Endodermal cell (in vitro differentiated cells): ENCODE measurements around the gene PLCB1. TPM values are rescaled to one million over a fixed set of nuclear protein-coding genes. Genes with fewer than 3 reads are reported as not detected.

Source experiments
- DNase-seq: peaks from one replicate; pipeline ENCODE4 v3.0.0-alpha.2; 2017
- H3K27ac ChIP-seq: 2 replicates; pipeline ENCODE4 v1.5.1; 2013; ENCODE audit warnings: mild to moderate bottlenecking, low read depth, low read length, moderate library complexity
- H3K27me3 ChIP-seq: 2 replicates; pipeline ENCODE4 v1.6.1; 2013; ENCODE audit warnings: mild to moderate bottlenecking, low read length, moderate library complexity; ENCODE audit not compliant: insufficient read depth, control insufficient read depth, poor library complexity, severe bottlenecking
- H3K36me3 ChIP-seq: 2 replicates; pipeline ENCODE4 v1.7.0; 2013; ENCODE audit warnings: mild to moderate bottlenecking, low read length, moderate library complexity; ENCODE audit not compliant: control insufficient read depth, insufficient read depth
- H3K4me1 ChIP-seq: one replicate; pipeline ENCODE4 v1.7.0; 2013; ENCODE audit warnings: low read length; ENCODE audit not compliant: control insufficient read depth, insufficient read depth
- H3K4me3 ChIP-seq: 2 replicates; pipeline ENCODE4 v1.5.1; 2013; ENCODE audit warnings: mild to moderate bottlenecking, low read length, moderate library complexity
- H3K9ac ChIP-seq: 2 replicates; pipeline ENCODE4 v1.6.1; 2013; ENCODE audit warnings: mild to moderate bottlenecking, low read length, moderate library complexity; ENCODE audit not compliant: poor library complexity, severe bottlenecking; ENCODE audit errors: extremely low read depth
- H3K9me3 ChIP-seq: 2 replicates; pipeline ENCODE4 v1.6.1; 2013; ENCODE audit warnings: mild to moderate bottlenecking, low read length, moderate library complexity; ENCODE audit not compliant: control insufficient read depth
- H3K27ac Mint-ChIP-seq: 2 replicates; pipeline ENCODE4 v1.8.0; 2020; ENCODE audit warnings: mixed read lengths
- H3K27me3 Mint-ChIP-seq: 2 replicates; pipeline ENCODE4 v1.8.0; 2021; ENCODE audit warnings: mild to moderate bottlenecking, mixed read lengths; ENCODE audit not compliant: insufficient read depth
- H3K36me3 Mint-ChIP-seq: 2 replicates; pipeline ENCODE4 v1.8.0; 2020; ENCODE audit warnings: low read depth, mixed read lengths
- H3K4me1 Mint-ChIP-seq: 2 replicates; pipeline ENCODE4 v1.8.0; 2020; ENCODE audit warnings: mixed read lengths
- H3K4me3 Mint-ChIP-seq: 2 replicates; pipeline ENCODE4 v1.8.0; 2020; ENCODE audit warnings: mild to moderate bottlenecking, moderate library complexity, mixed read lengths
- H3K9me3 Mint-ChIP-seq: 2 replicates; pipeline ENCODE4 v1.8.0; 2020; ENCODE audit warnings: mild to moderate bottlenecking, mixed read lengths
- WGBS, 2 experiments: methylation state at CpG; one replicate each; pipeline versions ENCODE4 v1.1.5 to v1.1.7; 2013; ENCODE audit warnings: missing lambda C conversion rate in 2 of 2, mixed read lengths in 1 of 2; ENCODE audit not compliant: insufficient coverage in 1 of 2, insufficient read length in 1 of 2; 5-methylcytosine and 5-hydroxymethylcytosine counted together
- total RNA-seq, 2 donors: library from RNA; stranded (reverse); fragmentation: NEBNext Ultra II Directional in 1 of 2; extraction: Animal tissue kit (Norgen Biotek cat#: 25700) in 1 of 2; gene quantifications; 2 replicates in 1 of 2; 3 replicates in 1 of 2; pipeline ENCODE4 v1.2.1, GENCODE V29; 2021
- TF ChIP-seq, protein P1 (sequence below): fragments of 200-600 bp; sonication (generic); conservative IDR thresholded peaks from 2 replicates; pipeline ENCODE4 v1.5.0; 2021; ENCODE audit warnings: antibody characterized with exemption, mild to moderate bottlenecking

The PLCB1 gene
- total RNA-seq, 2 donors from 2014 or later, result 15.3 to 16.5 TPM

DNA sequence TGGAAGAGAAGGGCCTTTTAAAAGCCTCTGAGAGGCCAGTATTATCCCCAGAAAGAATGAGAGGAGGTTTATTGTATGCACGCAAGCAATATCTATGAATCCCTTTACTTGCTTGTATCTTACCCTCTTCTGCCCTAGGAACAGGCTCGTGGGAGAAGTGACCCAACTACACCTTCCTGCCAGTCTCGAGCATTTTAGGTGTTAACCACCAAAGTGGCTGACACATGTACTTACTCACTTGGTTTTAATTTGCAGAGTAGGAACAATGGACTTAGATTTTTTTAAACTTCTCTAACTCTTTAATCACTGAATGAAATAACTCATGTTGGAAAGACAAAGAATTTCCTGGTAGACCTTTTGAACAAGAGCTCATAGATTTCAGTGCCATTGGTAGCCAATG, 296.9 kb downstream of the PLCB1 start:
- WGBS, 2 experiments, result 92% methylated on average over 3 of the region's 3 CpGs; no CpG with 5 or more reads in 1 of the 2 experiments
- H3K4me3 Mint-ChIP-seq, result no peak overlapping the region

DNA sequence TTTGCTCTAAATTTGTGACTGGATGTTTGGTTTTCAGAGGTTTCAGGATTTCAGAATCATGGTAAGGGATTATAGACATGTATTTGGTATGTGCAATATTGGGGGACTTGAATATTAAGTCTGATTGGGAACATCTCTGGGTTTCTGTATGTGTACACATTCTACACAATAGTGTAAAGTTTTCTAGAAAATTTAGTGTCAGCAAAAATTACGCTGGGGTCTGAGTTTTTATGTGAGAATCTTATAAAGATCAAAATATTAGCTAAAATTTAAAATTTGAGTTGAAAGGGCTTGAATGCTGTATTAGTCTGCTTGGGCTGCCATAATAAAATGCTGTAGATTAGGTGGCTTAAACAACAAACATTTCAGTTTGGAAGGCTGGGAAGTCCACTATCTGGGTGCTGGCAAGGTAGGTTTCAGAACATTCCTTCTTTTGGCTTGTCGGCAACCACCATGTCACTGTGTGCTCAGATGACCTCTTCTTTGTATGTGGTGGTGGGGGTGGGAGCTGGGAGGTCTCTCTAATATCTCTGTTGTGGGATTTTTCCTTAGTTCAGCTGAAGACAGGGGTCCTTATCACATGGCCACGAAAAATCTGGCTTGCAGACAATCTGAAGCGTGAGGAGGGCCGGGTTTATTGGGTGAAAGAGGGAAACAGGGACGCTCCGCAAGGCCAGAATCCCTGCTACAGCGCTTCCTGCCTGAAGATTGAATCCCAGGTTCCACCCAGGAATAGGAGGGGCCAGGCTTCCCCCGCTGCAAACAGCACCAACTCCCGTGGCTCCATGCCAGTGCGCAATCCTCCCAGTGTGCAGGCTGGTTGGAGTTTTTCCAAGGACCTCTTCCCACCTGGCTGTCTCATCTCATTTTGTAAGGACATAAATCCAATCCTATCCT, 299.7 kb downstream of the PLCB1 start:
- Histone ChIP-seq H3K9ac (no peak overlapping the region), H3K36me3 (no peaks in the 10 kb centered on the region), H3K4me3 (no peak overlapping the region), H3K27ac (no peak overlapping the region), H3K4me1 (peaks cover 8% of the 10 kb centered on the region), H3K27me3 (no peaks in the 10 kb centered on the region), H3K9me3 (no peaks in the 10 kb centered on the region)
- Mint-ChIP-seq H3K27ac (peak overlapping the region; percentile 37), H3K9me3 (no peaks in the 10 kb centered on the region), H3K4me1 (peaks cover 54% of the 10 kb centered on the region), H3K4me3 (no peak overlapping the region), H3K36me3 (no peaks in the 10 kb centered on the region), H3K27me3 (no peaks in the 10 kb centered on the region)
- WGBS, 2 experiments, result 88 to 91% methylated on average over 7 to 11 of the region's 11 CpGs
- DNase-seq, result peak; percentile 66
- TF ChIP-seq, protein P1, sequence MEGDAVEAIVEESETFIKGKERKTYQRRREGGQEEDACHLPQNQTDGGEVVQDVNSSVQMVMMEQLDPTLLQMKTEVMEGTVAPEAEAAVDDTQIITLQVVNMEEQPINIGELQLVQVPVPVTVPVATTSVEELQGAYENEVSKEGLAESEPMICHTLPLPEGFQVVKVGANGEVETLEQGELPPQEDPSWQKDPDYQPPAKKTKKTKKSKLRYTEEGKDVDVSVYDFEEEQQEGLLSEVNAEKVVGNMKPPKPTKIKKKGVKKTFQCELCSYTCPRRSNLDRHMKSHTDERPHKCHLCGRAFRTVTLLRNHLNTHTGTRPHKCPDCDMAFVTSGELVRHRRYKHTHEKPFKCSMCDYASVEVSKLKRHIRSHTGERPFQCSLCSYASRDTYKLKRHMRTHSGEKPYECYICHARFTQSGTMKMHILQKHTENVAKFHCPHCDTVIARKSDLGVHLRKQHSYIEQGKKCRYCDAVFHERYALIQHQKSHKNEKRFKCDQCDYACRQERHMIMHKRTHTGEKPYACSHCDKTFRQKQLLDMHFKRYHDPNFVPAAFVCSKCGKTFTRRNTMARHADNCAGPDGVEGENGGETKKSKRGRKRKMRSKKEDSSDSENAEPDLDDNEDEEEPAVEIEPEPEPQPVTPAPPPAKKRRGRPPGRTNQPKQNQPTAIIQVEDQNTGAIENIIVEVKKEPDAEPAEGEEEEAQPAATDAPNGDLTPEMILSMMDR, result no peak

More for the DNA sequence above, 296.9 kb downstream of the PLCB1 start:
- H3K36me3 ChIP-seq, result no peaks in the 10 kb centered on the region
- no peaks in the 10 kb centered on the region for H3K9me3 ChIP-seq
- H3K4me1 Mint-ChIP-seq, result peaks cover 52% of the 10 kb centered on the region
- peaks cover 8% of the 10 kb centered on the region for H3K4me1 ChIP-seq
- TF ChIP-seq, protein P1, result no peak
- no peak for DNase-seq
- no peak overlapping the region for H3K9ac ChIP-seq
- H3K27ac Mint-ChIP-seq, result no peak overlapping the region
- no peaks in the 10 kb centered on the region for H3K27me3 ChIP-seq
- no peaks in the 10 kb centered on the region for H3K9me3 Mint-ChIP-seq
- no peaks in the 10 kb centered on the region for H3K36me3 Mint-ChIP-seq
- no peak overlapping the region for H3K4me3 ChIP-seq
- H3K27ac ChIP-seq, result no peak overlapping the region
- H3K27me3 Mint-ChIP-seq, result no peaks in the 10 kb centered on the region

DNA sequence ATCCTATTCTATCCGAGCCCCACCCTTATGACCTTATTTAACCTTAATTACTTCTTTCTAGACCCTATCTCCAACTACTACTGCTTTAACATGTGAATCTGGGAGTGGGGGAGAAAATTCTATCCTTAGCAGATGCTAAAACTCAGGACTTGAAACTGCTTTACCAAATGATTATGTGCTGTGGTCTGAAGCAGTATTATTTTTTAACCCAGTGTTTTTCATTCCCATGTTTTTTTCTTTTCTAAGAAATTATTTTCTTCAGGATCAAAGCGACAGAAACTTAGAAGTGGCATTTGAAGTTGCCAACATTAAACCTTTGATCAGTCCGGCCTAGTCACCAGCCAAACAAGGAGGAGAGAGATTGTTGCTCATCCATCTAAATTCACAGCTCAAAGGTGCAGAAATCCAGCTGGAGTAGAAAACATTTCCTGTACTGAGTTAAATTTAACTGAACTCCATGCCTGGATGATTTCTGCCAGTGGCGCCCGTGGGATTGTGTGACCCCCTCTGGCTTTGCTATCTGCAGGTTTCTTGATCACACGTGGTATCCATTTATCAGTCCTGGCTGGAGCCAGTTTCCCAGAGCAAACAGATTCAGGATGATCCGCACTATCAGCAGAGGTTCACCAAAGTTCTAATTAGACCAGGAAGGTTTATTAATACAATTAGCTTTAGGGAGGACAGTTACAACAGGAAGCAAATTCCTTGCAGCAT, 300.5 kb downstream of the PLCB1 start:
- Histone ChIP-seq H3K27ac (no peak overlapping the region), H3K4me1 (peaks cover 8% of the 10 kb centered on the region), H3K9me3 (no peaks in the 10 kb centered on the region), H3K27me3 (no peaks in the 10 kb centered on the region), H3K9ac (no peak overlapping the region), H3K36me3 (no peaks in the 10 kb centered on the region), H3K4me3 (no peak overlapping the region)
- Mint-ChIP-seq H3K4me1 (peaks cover 49% of the 10 kb centered on the region), H3K9me3 (no peaks in the 10 kb centered on the region), H3K4me3 (no peak overlapping the region), H3K27ac (peak overlapping the region; percentile 46), H3K36me3 (no peaks in the 10 kb centered on the region), H3K27me3 (no peaks in the 10 kb centered on the region)
- TF ChIP-seq, protein P1, result no peak
- WGBS, 2 experiments, result 81 to 85% methylated on average over 6 to 7 of the region's 7 CpGs
- DNase-seq, result peak; percentile 49
